Measurements from ENCODE around the gene FOS.

- TF ChIP-seq HDGF (IDR thresholded peaks at IDR 0.05; ENCODE audit: borderline replicate concordance) (no peak), FOXA1 (IDR thresholded peaks at IDR 0.05) (no peak), NFRKB (IDR thresholded peaks at IDR 0.05) (no peak), TARDBP (IDR thresholded peaks at IDR 0.05) (no peak), BHLHE40 (IDR thresholded peaks at IDR 0.05; ENCODE audit: borderline replicate concordance) (no peak), SP1 (IDR thresholded peaks at IDR 0.05) (no peak), FOXM1 (IDR thresholded peaks at IDR 0.05; ENCODE audit: borderline replicate concordance) (no peak), ARNT (IDR thresholded peaks at IDR 0.05) (no peak)
Observed at GRCh38 chr14:75244121-75244520, 34.5 kb upstream of the FOS start.
